Upper lobe of left lung (tissue), 6 donors: ENCODE measurements around the gene EFCAB5. TPM values are rescaled to one million over a fixed set of nuclear protein-coding genes. Genes with fewer than 3 reads are reported as not detected.
"Not testable (repeated sequence)": the region's sequence is repeated elsewhere in the genome, so short reads cannot be mapped to it uniquely, and the experiment has no call there.

ENCODE experiments used
- ATAC-seq, 2 donors: fragments of 200-7000 bp; cut with Tn5 transposase; one replicate each; pipeline ENCODE4 v1.9.1; 2022; ENCODE audit warnings: mild to moderate bottlenecking in 2 of 2, moderate library complexity in 2 of 2; ENCODE audit not compliant: low FRiP score in 2 of 2
- DNase-seq, 2 donors: peaks; one replicate each; pipeline ENCODE4 v3.0.0-alpha.2; 2019 to 2020
- H3K27ac ChIP-seq, 4 donors: fragments of 200-600 bp; sonication (generic); one replicate each; pipeline ENCODE4 v1.5.1; 2016 to 2019
- H3K27me3 ChIP-seq, 4 donors: fragments of 200-600 bp; sonication (generic); one replicate each; pipeline ENCODE4 v1.5.1; 2017 to 2019
- H3K36me3 ChIP-seq, 4 donors: fragments of 200-600 bp; sonication (generic); one replicate each; pipeline ENCODE4 v1.5.1; 2016 to 2019
- H3K4me1 ChIP-seq, 4 donors: fragments of 200-600 bp; sonication (generic); one replicate each; pipeline ENCODE4 v1.5.1; 2018 to 2019
- H3K4me3 ChIP-seq, 4 donors: fragments of 200-600 bp; sonication (generic); one replicate each; pipeline ENCODE4 v1.5.1; 2017 to 2019; ENCODE audit warnings: mild to moderate bottlenecking in 2 of 4, moderate library complexity in 1 of 4
- H3K9me3 ChIP-seq, 4 donors: fragments of 200-600 bp; sonication (generic); one replicate each; pipeline ENCODE4 v1.5.1; 2018 to 2019
- CTCF ChIP-seq, 6 experiments: fragments of 450-650 bp in 4 of 6; fragments of 200-600 bp in 2 of 6; sonication (generic) in 2 of 6; IDR thresholded peaks; one replicate each; pipeline ENCODE4 v1.5.1; 2016 to 2019; ENCODE audit warnings: antibody characterized with exemption in 6 of 6
- EP300 ChIP-seq, 4 donors: sonication (generic); formaldehyde crosslinking; IDR thresholded peaks; one replicate each; pipeline ENCODE4 v1.5.1; 2017; ENCODE audit warnings: antibody characterized with exemption in 4 of 4, control low read depth in 2 of 4
- POLR2A ChIP-seq, 4 donors: fragments of 450-650 bp; IDR thresholded peaks; one replicate each; pipeline ENCODE4 v1.5.1; 2016 to 2017; ENCODE audit warnings: antibody characterized with exemption in 4 of 4, mild to moderate bottlenecking in 2 of 4
- POLR2AphosphoS5 ChIP-seq, 2 donors: sonication (generic); formaldehyde crosslinking; IDR thresholded peaks; one replicate each; pipeline ENCODE4 v1.5.1; 2017; ENCODE audit warnings: antibody characterized with exemption in 2 of 2
- WGBS, 2 donors: methylation state at CpG; one replicate each; pipeline ENCODE4 v1.1.5; 2017 to 2018; 5-methylcytosine and 5-hydroxymethylcytosine counted together
- total RNA-seq, 6 donors: library from RNA; depleted of rRNA in 4 of 6; stranded (reverse); fragments of >200 nt in 4 of 6; gene quantifications; one replicate each; pipeline versions ENCODE4 v1.1.0 to v1.2.1, GENCODE V29; 2016 to 2021
- donor health status: DM: no; HTN: no; CAD: no; lungs with moderate emphysema.
- donor health status: DM: no; HTN: yes; CAD: no; lungs with severe emphysema.

EFCAB5 gene
- total RNA-seq, result 1 to 10 TPM in 3 of 6 donors, under 1 TPM in 3; 0.22 to 7.3 (median 1.0) TPM

- no peak for ATAC-seq
- TF ChIP-seq POLR2AphosphoS5 (IDR thresholded peaks at IDR 0.05) (no peak), CTCF (IDR thresholded peaks at IDR 0.05) (no peak), EP300 (IDR thresholded peaks at IDR 0.05) (no peak), POLR2A (IDR thresholded peaks at IDR 0.05) (no peak)
- 77 to 93% methylated on average over 1 of the region's 1 CpG for WGBS, 2 donors
These were observed at the start of gene EFCAB5 for GRCh38 chr17:29941334-29941733. EFCAB5 (plus strand) TSS chr17:29941634; CDS start chr17:29941797, 163 bp downstream.

GRCh38 chr17:29892201-29892600 is 49.2 kb upstream of the EFCAB5 start:
- no peaks in the 10 kb centered on the region for H3K9me3 ChIP-seq
- ATAC-seq (no peak), DNase-seq (no peak)
- H3K4me1 ChIP-seq, result peaks cover 0 to 4% (median 0%) of the 10 kb centered on the region in 4 donors
- H3K36me3 ChIP-seq, result no peaks in the 10 kb centered on the region
- no peaks in the 10 kb centered on the region for H3K27me3 ChIP-seq
- no peak overlapping the region for H3K27ac ChIP-seq
- H3K4me3 ChIP-seq, result no peak overlapping the region
- TF ChIP-seq CTCF (IDR thresholded peaks at IDR 0.05), result no peak
- TF ChIP-seq POLR2A (IDR thresholded peaks at IDR 0.05), result no peak
- TF ChIP-seq POLR2AphosphoS5 (IDR thresholded peaks at IDR 0.05), result no peak
- no peak for TF ChIP-seq EP300 (IDR thresholded peaks at IDR 0.05)

More at GRCh38 chr17:29941334-29941733, at the start of gene EFCAB5:
- Histone ChIP-seq H3K9me3 (no peaks in the 10 kb centered on the region), H3K4me3 (no peak within 1 kb of the TSS), H3K27ac (no peak within 1 kb of the TSS), H3K27me3 (no peaks in the 10 kb centered on the region), H3K36me3 (no peaks in the 10 kb centered on the region), H3K4me1 (no peaks in the 10 kb centered on the region)
- no peak for DNase-seq

- not testable (repeated sequence) for ATAC-seq
These were observed 44.3 kb upstream of the EFCAB5 start for GRCh38 chr17:29897136-29897535.

GRCh38 chr17:29903471-29903870 is 38.0 kb upstream of the EFCAB5 start:
- TF ChIP-seq POLR2AphosphoS5 (IDR thresholded peaks at IDR 0.05) (no peak), POLR2A (IDR thresholded peaks at IDR 0.05) (no peak), EP300 (IDR thresholded peaks at IDR 0.05) (no peak), CTCF (IDR thresholded peaks at IDR 0.05) (no peak)
- 92% methylated on average over 2 of the region's 2 CpGs for WGBS, 2 donors
- Histone ChIP-seq H3K27ac (no peak overlapping the region), H3K4me3 (no peak overlapping the region), H3K9me3 (no peaks in the 10 kb centered on the region), H3K36me3 (no peaks in the 10 kb centered on the region), H3K4me1 (peaks cover 0 to 4% (median 0%) of the 10 kb centered on the region in 4 donors), H3K27me3 (no peaks in the 10 kb centered on the region)
- DNase-seq, result no peak
- no peak for ATAC-seq

More at GRCh38 chr17:29897136-29897535, 44.3 kb upstream of the EFCAB5 start:
- H3K27ac ChIP-seq, H3K9me3 ChIP-seq, H3K4me3 ChIP-seq, H3K4me1 ChIP-seq, H3K36me3 ChIP-seq, H3K27me3 ChIP-seq, DNase-seq: not testable (repeated sequence)
- 95 to 97% methylated on average over 4 of the region's 4 CpGs for WGBS, 2 donors

GRCh38 chr17:29905086-29905878 is 36.2 kb upstream of the EFCAB5 start:
- Histone ChIP-seq H3K4me3 (no peak overlapping the region), H3K9me3 (no peaks in the 10 kb centered on the region), H3K4me1 (peaks cover 0 to 4% (median 0%) of the 10 kb centered on the region in 4 donors), H3K27me3 (no peaks in the 10 kb centered on the region), H3K36me3 (no peaks in the 10 kb centered on the region), H3K27ac (no peak overlapping the region)
- no peak for TF ChIP-seq CTCF (IDR thresholded peaks at IDR 0.05)
- TF ChIP-seq POLR2AphosphoS5 (IDR thresholded peaks at IDR 0.05), result no peak
- TF ChIP-seq EP300 (IDR thresholded peaks at IDR 0.05), result no peak
- no peak for TF ChIP-seq POLR2A (IDR thresholded peaks at IDR 0.05)
- ATAC-seq (no peak), DNase-seq (peak in 1 of 2 donors; percentile 22)
- WGBS, 2 donors, result 95 to 100% methylated on average over 1 to 3 of the region's 3 CpGs
